Measurements from ENCODE around the gene LCN10.
A peak's percentile ranks its signal among the peaks of the same experiment; 100 is the strongest.
"Not testable (repeated sequence)": the region's sequence is repeated elsewhere in the genome, so short reads cannot be mapped to it uniquely, and the experiment has no call there.

LCN10 gene

GRCh38 chr9:136771907-136772415, 29.2 kb upstream of the LCN10 start:
- no peak for DNase-seq (ENCODE audit: low read depth)

DNA sequence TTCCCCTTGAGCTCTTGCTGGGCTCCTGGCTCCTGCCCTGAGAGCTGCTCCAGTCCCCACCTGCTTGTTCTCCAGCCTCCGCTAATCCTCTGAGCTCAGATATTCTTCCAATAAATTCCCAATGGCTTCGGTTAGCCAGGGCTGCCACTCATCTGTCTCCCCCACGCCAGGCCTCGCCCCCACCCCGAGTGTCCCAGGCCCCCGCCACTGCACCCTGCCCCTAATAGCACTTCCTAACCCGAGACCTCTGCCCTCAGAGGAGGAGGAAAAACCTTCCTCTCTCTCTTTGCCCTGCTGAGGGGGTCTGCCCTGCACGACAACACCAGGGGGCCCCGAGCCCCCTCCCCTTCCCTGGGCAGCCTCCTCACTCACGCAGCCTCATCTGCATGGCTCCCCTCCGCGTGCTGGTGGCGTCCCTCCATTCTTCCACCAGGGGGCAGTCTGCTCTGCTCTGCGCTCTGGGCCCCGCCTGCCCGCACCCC, 27.0 kb upstream of the LCN10 start:
- DNase-seq (ENCODE audit: low read depth) = no peak

- DNase-seq (ENCODE audit: low read depth) = peak; percentile 26
Measured at GRCh38 chr9:136766410-136767120, 23.8 kb upstream of the LCN10 start.

GRCh38 chr9:136765745-136766409, 23.1 kb upstream of the LCN10 start:
- not testable (repeated sequence) for DNase-seq (ENCODE audit: low read depth)

DNA sequence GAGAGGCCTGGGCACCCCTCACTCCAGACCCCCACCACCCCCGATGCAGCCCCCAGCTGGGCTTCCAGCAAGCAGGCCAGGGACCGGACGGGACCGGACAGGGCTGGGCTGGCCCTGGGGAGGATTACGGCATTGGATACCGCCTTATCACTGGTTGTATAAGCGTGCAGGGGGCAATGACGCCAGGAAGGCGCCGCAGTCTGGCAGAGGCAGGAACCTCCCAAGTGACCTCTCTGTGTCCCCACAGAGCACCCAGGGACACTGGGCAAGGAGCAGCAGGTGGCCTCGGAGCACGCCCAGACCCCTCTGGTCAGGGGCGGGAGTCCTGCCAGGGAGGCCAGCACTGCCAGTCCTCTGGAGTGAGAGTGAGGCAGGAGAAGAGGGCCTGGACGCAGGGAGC, 22.3 kb upstream of the LCN10 start:
- no peak for DNase-seq (ENCODE audit: low read depth)

DNA sequence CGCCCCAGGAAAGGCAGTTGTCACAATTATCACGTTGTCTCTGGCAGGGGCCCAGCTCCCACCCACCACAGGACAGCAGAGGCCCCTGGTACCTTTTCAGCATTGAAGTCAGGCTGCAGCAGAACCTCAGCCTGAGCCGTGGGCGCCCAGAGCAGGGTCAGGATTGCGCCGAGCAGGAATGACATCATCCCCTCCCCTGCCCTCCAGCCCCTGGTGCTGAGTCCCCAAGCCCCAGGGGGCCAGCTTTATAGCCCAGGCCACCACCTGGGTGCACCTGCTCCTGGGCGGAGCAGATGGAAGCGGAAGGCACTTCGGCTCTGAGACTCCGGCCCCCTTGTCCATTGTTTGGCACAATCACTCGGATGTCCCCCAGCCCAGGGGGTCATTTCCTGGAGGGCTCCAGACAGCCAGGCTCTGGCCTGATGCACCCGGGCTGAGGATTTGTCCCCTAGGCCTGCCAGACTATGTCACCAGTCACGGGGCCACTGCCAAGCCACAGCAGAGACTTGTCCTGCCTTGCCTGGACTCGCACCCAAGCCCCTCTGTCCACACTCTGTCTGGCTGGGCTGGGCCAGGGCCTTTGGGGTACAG, 21.7 kb upstream of the LCN10 start, which contains the start of gene LCN15:
Gene LCN15, minus strand, starts transcription at position 218 of the 591 bp plus-strand sequence. Its CDS starts 30 bp downstream, at position 188.
- no peak for DNase-seq (ENCODE audit: low read depth)

DNA sequence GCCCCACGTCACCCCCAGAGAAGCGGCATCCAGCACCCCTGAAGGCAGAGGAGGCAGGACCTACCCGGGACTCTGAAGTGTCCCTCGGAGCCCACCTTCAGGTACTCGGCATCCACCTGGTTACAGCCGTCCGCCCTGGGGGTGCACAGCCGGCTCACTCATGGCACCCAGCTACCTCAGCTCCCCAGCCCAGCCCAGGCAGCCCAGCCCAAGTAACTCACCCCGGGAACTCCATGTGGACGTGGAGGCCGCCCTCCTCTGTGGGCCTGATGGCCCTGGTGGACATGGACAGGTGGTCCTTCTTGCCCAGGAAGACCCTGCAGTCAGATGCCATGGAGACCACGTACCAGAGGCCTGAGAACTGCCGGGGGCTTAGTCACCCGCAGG, 20.9 kb upstream of the LCN10 start:
- no peak for DNase-seq (ENCODE audit: low read depth)

- DNase-seq (ENCODE audit: low read depth) = no peak
Measured at GRCh38 chr9:136762915-136763648, 20.3 kb upstream of the LCN10 start.

- DNase-seq (ENCODE audit: low read depth) = no peak
Measured at GRCh38 chr9:136762221-136762691, 19.5 kb upstream of the LCN10 start.

GRCh38 chr9:136761545-136761981, 18.8 kb upstream of the LCN10 start:
- no peak for DNase-seq (ENCODE audit: low read depth)

DNA sequence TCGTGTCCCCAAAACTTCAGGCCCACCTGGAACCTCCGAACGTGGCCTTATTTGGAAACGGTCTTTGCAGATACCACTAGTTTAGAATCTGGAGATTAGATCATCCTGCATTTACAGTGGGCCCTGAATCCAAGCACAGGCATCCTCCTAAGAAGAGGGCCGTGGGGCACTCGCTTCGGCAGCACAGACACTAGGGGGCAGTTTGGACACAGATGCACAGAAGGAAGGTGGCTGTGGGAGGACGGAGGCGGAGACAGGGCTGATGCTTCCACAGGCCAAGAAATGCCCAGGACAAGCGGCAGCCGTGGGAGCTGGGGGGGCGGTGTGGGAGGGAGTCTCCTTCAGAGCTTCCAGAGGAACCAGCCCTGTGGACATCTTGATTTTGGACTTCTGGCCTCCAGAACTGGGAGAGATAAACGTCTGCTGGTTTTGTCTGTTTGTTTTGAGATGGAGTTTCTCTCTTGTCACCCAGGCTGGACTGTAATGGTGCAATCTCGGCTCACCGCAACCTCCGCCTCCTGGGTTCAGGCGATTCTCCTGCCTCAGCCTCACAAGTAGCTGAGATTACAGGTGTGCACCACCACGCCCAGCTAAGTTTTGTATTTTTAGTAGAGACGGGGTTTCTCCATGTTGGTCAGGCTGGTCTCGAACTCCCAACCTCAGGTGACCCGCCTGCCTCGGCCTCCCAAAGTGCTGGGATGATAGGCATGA, 18.2 kb upstream of the LCN10 start:
- DNase-seq (ENCODE audit: low read depth) = not testable (repeated sequence)

DNA sequence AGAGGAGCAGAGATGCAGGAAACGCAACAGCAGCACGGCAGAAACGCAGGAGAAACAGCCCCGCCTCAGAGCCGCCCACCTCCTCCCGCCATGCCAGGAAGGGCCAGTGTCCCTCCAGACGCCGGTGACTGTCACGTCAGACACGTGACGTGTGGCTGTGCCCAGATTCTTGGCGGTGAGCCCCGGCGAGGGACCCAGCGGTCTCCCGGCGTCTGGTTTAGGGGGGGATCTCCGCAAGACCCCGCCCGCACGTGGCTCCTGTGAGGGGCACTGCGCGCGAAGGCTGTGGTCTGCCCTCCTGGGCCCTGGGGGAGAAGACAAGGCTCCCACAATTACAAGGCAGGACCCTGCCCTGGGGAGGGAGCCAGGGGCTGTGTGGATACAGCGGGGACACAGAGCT, 17.7 kb upstream of the LCN10 start:
- no peak for DNase-seq (ENCODE audit: low read depth)

DNA sequence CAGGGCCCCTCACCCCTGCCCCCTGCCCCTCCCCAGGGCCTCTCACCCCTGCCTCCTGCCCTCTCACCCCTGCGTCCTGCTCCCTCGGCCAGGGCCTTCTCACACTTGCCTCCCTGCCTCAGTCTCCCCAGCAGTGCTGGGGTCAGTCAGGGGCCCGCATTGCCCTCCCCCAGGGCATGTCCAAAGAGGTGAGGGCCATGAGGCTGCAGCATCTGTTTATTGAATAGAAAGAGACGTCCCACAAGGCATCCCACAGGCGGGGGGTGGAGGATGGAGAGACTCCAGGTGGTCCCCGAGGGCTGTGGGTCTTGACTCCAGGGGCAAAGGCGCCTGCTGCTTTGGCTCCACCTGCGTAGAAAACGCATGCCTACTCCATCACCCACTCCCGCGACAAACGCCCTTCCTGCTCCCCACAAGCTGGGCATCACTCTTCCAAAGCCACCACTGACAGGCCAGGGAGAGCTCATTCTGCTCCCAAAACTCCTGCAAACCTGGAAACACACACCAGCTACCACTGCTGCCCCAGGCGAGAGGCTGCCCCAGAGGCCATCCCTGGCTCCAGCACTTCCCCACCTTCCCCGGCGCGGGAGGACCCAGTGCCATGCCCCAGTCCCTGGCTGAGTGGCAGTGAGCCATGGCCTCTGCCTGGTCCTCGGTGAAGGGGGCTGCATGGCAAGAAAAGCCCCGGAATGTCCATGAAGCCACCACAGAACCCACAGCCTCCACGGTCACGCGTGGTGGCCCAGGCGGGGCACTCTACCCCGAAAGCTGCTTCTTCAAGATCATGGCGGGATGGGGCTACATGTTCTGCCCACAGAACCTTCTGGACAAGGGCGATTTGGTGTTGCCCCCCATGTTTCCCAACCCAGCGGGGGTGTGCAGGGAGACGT, 16.9 kb upstream of the LCN10 start:
- DNase-seq (ENCODE audit: low read depth) = no peak

DNA sequence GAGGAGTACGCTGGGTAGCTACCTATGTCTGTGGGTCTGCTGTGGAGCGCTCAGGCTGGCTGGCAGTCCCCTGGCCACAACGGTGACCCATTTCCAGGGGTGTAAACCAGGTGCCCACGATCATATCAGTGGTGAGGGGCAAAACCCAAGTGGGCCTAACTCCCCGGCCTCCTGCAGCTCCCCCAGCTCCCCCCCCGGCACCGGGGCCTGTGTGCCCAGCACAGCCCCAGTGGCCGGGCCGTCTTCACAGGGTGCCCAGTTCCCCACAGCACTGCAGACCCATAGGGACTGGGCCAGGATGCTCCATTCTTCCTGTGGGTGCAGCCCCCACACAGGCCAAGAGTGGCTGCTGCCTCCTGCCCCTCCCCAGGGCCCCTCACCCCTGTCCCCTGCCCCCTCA, 16.3 kb upstream of the LCN10 start:
- DNase-seq (ENCODE audit: low read depth) = no peak

DNA sequence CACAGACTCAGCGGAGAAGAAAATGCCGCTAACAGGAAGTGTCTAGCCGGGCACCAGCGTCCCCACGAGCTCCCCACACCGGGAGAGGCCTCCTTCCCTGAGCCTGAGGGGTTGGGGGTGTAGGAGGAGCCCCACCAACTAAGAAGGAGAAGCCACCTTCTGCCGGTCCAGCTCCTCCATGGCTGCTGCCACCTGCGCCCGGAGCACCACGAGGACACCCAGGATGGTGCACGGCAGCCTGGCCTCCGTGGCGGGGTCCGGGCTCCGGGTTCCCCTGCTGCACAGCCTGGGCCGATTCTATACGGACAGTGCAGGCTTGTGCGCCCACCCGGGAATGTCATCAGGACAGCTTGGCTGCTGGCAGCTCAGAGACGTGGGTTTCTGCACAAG, 15.0 kb upstream of the LCN10 start:
- DNase-seq (ENCODE audit: low read depth) = no peak

DNA sequence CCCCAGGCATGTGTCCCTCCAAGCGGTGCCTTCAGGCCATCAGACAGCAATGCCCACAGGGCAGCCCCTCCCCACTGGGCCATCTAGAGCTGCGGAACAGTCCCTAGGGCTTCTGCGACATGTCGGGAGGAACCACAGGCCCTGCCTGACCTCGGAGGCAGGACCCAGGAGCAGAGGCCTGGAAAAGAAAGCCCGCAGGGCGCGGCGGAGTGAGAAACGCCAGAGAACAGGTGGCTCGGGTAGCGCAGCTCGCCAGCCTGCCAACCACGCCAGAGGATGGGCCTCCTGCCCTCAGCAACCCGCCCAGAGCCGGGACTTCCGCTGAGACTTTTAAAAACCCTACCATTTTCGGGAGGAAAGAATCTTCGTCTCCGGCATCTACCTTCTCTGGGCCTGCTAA, 14.6 kb upstream of the LCN10 start:
- no peak for DNase-seq (ENCODE audit: low read depth)

GRCh38 chr9:136756836-136757235, 14.1 kb upstream of the LCN10 start:
- no peak for DNase-seq (ENCODE audit: low read depth)

- DNase-seq (ENCODE audit: low read depth) = no peak
Measured at GRCh38 chr9:136756134-136756438, 13.3 kb upstream of the LCN10 start.

DNA sequence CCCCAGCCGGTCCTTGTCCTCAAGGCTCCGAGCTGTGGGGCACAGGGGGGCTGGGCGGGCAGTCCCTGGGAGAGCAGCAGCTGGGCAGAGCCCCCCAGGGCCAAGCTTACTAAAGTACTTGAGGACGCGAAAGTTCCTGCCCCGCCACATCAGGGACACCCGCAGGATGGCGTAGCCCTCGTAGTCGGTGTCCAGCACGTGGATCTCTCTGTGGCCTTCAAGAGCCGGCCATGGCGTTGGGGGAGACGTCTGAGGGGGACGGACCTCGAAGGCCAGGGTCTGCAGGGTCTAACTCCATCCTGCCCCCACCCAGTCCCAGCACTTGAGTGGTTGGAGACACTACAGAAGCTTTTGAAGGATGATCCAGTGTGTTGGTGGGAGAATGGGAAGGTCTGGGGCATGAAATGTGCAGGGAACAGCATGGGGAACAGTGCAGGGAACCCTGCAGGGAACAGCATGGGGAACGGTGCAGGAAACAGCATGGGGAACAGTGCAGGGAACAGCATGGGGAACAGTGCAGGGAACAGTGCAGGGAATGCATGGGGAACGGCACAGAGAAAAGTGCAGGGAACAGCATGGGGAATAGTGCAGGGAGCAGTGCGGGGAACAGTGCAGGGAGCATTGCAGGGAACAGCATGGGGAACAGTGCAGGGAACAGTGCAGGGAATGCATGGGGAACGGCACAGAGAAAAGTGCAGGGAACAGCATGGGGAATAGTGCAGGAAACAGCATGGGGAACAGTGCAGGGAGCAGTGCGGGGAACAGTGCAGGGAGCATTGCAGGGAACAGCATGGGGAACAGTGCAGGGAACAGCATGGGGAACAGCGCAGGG, 12.8 kb upstream of the LCN10 start:
- not testable (repeated sequence) for DNase-seq (ENCODE audit: low read depth)
